Parathyroid adenoma (tissue), 2 donors: ENCODE results near the gene PRUNE2.

Source experiments
- H2AFZ ChIP-seq: fragments of 300-600 bp; sonication (generic); one replicate; pipeline ENCODE4 v1.7.0; 2017; ENCODE audit warnings: antibody characterized with exemption, mild to moderate bottlenecking
- H3K27ac ChIP-seq: fragments of 300-600 bp; sonication (generic); one replicate; pipeline ENCODE4 v1.7.0; 2017
- H3K27me3 ChIP-seq: fragments of 300-600 bp; sonication (generic); one replicate; pipeline ENCODE4 v1.7.0; 2017; ENCODE audit warnings: low read length; ENCODE audit not compliant: control insufficient read depth, insufficient read depth
- H3K36me3 ChIP-seq: fragments of 300-600 bp; sonication (generic); one replicate; pipeline ENCODE4 v1.7.0; 2017; ENCODE audit warnings: low read length; ENCODE audit not compliant: control insufficient read depth, insufficient read depth
- H3K4me1 ChIP-seq: fragments of 300-600 bp; sonication (generic); one replicate; pipeline ENCODE4 v1.7.0; 2017; ENCODE audit warnings: control low read depth
- H3K4me2 ChIP-seq: fragments of 300-600 bp; sonication (generic); one replicate; pipeline ENCODE4 v1.7.0; 2017; ENCODE audit warnings: low read length
- H3K4me3 ChIP-seq: fragments of 300-600 bp; sonication (generic); one replicate; pipeline ENCODE4 v1.7.0; 2017; ENCODE audit warnings: low read depth, low read length
- H3K79me2 ChIP-seq: fragments of 300-600 bp; sonication (generic); one replicate; pipeline ENCODE4 v1.7.0; 2017; ENCODE audit warnings: control low read depth
- H3K9ac ChIP-seq: fragments of 300-600 bp; sonication (generic); one replicate; pipeline ENCODE4 v1.7.0; 2017; ENCODE audit warnings: mild to moderate bottlenecking
- H3K9me3 ChIP-seq: fragments of 300-600 bp; sonication (generic); one replicate; pipeline ENCODE4 v1.7.0; 2017; ENCODE audit warnings: low read length; ENCODE audit not compliant: control insufficient read depth
- CTCF ChIP-seq: fragments of 300-600 bp; sonication (generic); IDR thresholded peaks from one replicate; pipeline ENCODE4 v1.7.0; 2017; ENCODE audit warnings: antibody characterized with exemption, mild to moderate bottlenecking
- donor health status: primary hyperparathyroidism.

The PRUNE2 gene

GRCh38 chr9:76608575-76609273, 297.2 kb downstream of the PRUNE2 start:
- Histone ChIP-seq H3K4me1 (peaks cover 6% of the 10 kb centered on the region), H3K9ac (no peak overlapping the region), H3K79me2 (no peaks in the 10 kb centered on the region), H3K9me3 (no peaks in the 10 kb centered on the region), H3K4me2 (no peak overlapping the region), H3K4me3 (no peak overlapping the region), H3K36me3 (no peaks in the 10 kb centered on the region), H3K27ac (no peak overlapping the region), H3K27me3 (no peaks in the 10 kb centered on the region), H2AFZ (no peak overlapping the region)
- TF ChIP-seq CTCF: no peak

GRCh38 chr9:76607730-76608436, 298.0 kb downstream of the PRUNE2 start:
- Histone ChIP-seq H3K27ac (no peak overlapping the region), H3K4me2 (no peak overlapping the region), H3K27me3 (no peaks in the 10 kb centered on the region), H3K79me2 (no peaks in the 10 kb centered on the region), H3K36me3 (no peaks in the 10 kb centered on the region), H3K4me3 (no peak overlapping the region), H3K9me3 (no peaks in the 10 kb centered on the region), H3K4me1 (peaks cover 6% of the 10 kb centered on the region), H3K9ac (no peak overlapping the region), H2AFZ (no peak overlapping the region)
- TF ChIP-seq CTCF: no peak

- no peak for TF ChIP-seq CTCF
Observed at GRCh38 chr9:76605321-76605900, 300.5 kb downstream of the PRUNE2 start.

GRCh38 chr9:76603931-76604570, 301.9 kb downstream of the PRUNE2 start:
- H3K27ac ChIP-seq: no peak overlapping the region
- no peak overlapping the region for H2AFZ ChIP-seq
- no peaks in the 10 kb centered on the region for H3K4me1 ChIP-seq
- no peaks in the 10 kb centered on the region for H3K27me3 ChIP-seq
- no peaks in the 10 kb centered on the region for H3K79me2 ChIP-seq
- H3K36me3 ChIP-seq: no peaks in the 10 kb centered on the region
- no peak overlapping the region for H3K4me3 ChIP-seq
- no peak overlapping the region for H3K4me2 ChIP-seq
- no peak for TF ChIP-seq CTCF
- H3K9me3 ChIP-seq: no peaks in the 10 kb centered on the region
- no peak overlapping the region for H3K9ac ChIP-seq

More at GRCh38 chr9:76605321-76605900, 300.5 kb downstream of the PRUNE2 start:
- Histone ChIP-seq H3K36me3 (no peaks in the 10 kb centered on the region), H3K79me2 (no peaks in the 10 kb centered on the region), H2AFZ (no peak overlapping the region), H3K4me3 (no peak overlapping the region), H3K27me3 (no peaks in the 10 kb centered on the region), H3K4me2 (no peak overlapping the region), H3K4me1 (no peaks in the 10 kb centered on the region), H3K9me3 (no peaks in the 10 kb centered on the region), H3K27ac (no peak overlapping the region), H3K9ac (no peak overlapping the region)
